OCI-LY1 (cell line): ENCODE measurements around the gene PYGM.

Experiments
- H2AFZ ChIP-seq: fragments of 200-600 bp; sonication (generic), shearing (Covaris generic); 2 replicates; pipeline ENCODE4 v1.6.0; 2014; ENCODE audit warnings: antibody characterized with exemption, mild to moderate bottlenecking, low read length
- H3F3A ChIP-seq: fragments of 200-600 bp; sonication (generic), shearing (Covaris generic); 2 replicates; pipeline ENCODE4 v1.6.0; 2014; ENCODE audit warnings: mild to moderate bottlenecking, antibody characterized with exemption, low read length, moderate library complexity; ENCODE audit not compliant: insufficient read depth
- H3K27ac ChIP-seq: fragments of 200-600 bp; sonication (generic); 2 replicates; pipeline ENCODE4 v1.5.1; 2014; ENCODE audit warnings: low read length, mixed run types, mild to moderate bottlenecking, low read depth; ENCODE audit not compliant: poor library complexity, severe bottlenecking
- H3K27me3 ChIP-seq: fragments of 200-600 bp; sonication (generic); 2 replicates; pipeline ENCODE4 v1.6.0; 2014; ENCODE audit warnings: antibody characterized with exemption, mild to moderate bottlenecking, low read length, moderate library complexity; ENCODE audit not compliant: insufficient read depth
- H3K36me3 ChIP-seq: fragments of 200-600 bp; sonication (generic); 2 replicates; pipeline ENCODE4 v1.6.1; 2014; ENCODE audit warnings: mild to moderate bottlenecking, antibody characterized with exemption, low read length, moderate library complexity, mixed read lengths; ENCODE audit not compliant: insufficient read depth
- H3K4me1 ChIP-seq: fragments of 200-600 bp; sonication (generic); 2 replicates; pipeline ENCODE4 v1.5.1; 2014; ENCODE audit warnings: mild to moderate bottlenecking, low read length, moderate library complexity; ENCODE audit not compliant: insufficient read depth, severe bottlenecking
- H3K4me2 ChIP-seq: fragments of 200-600 bp; sonication (generic), shearing (Covaris generic); 2 replicates; pipeline ENCODE4 v1.6.1; 2014; ENCODE audit warnings: low read length
- H3K4me3 ChIP-seq: fragments of 200-600 bp; sonication (generic); 2 replicates; pipeline ENCODE4 v1.5.1; 2014; ENCODE audit warnings: low read length, low read depth, mild to moderate bottlenecking, mixed read lengths; ENCODE audit not compliant: poor library complexity, severe bottlenecking
- H3K79me2 ChIP-seq: fragments of 200-600 bp; shearing (Covaris generic); 2 replicates; pipeline ENCODE4 v1.6.1; 2016; ENCODE audit warnings: mixed run types, low read length, mixed read lengths; ENCODE audit not compliant: insufficient read depth
- H3K9ac ChIP-seq: fragments of 200-600 bp; sonication (generic), shearing (Covaris generic); 2 replicates; pipeline ENCODE4 v1.6.1; 2014; ENCODE audit warnings: mild to moderate bottlenecking, low read length, mixed read lengths
- H3K9me2 ChIP-seq: fragments of 200-600 bp; sonication (generic), shearing (Covaris generic); 2 replicates; pipeline ENCODE4 v1.6.1; 2014; ENCODE audit warnings: low read depth, mild to moderate bottlenecking, low read length, mixed read lengths
- H3K9me3 ChIP-seq: fragments of 200-600 bp; shearing (Covaris generic); 2 replicates; pipeline ENCODE4 v1.6.1; 2014; ENCODE audit warnings: low read length, mixed read lengths
- H4K20me1 ChIP-seq: fragments of 200-600 bp; sonication (generic), shearing (Covaris generic); 2 replicates; pipeline ENCODE4 v1.6.0; 2016; ENCODE audit warnings: mild to moderate bottlenecking, low read length; ENCODE audit not compliant: insufficient read depth
- CTCF ChIP-seq: fragments of 200-600 bp; sonication (generic), shearing (Covaris generic); IDR thresholded peaks from 2 replicates; pipeline ENCODE4 v1.5.1; 2017; ENCODE audit warnings: mild to moderate bottlenecking, antibody characterized with exemption, low read length, moderate library complexity, mixed read lengths
- EZH2 ChIP-seq: fragments of 200-600 bp; sonication (generic), shearing (Covaris generic); IDR thresholded peaks from 2 replicates; pipeline ENCODE4 v1.8.0; 2017; ENCODE audit warnings: borderline replicate concordance, mixed run types, mild to moderate bottlenecking, antibody characterized with exemption, low read length, moderate library complexity, mixed read lengths

PYGM gene

GRCh38 chr11:64697663-64698375, 62.0 kb downstream of the PYGM start:
- H4K20me1 ChIP-seq = no peaks in the 10 kb centered on the region
- no peak overlapping the region for H3K4me2 ChIP-seq
- H3K4me1 ChIP-seq = peaks cover 9% of the 10 kb centered on the region
- TF ChIP-seq CTCF (no peak), EZH2 (no peak)
- no peak overlapping the region for H3K27ac ChIP-seq
- no peaks in the 10 kb centered on the region for H3F3A ChIP-seq
- peaks cover 6% of the 10 kb centered on the region for H3K27me3 ChIP-seq
- H3K9me3 ChIP-seq = no peaks in the 10 kb centered on the region
- H3K79me2 ChIP-seq = no peaks in the 10 kb centered on the region
- no peaks in the 10 kb centered on the region for H3K9me2 ChIP-seq
- no peak overlapping the region for H3K9ac ChIP-seq
- no peak overlapping the region for H3K4me3 ChIP-seq
- H3K36me3 ChIP-seq = no peaks in the 10 kb centered on the region
- H2AFZ ChIP-seq = no peak overlapping the region
